Activated gamma-delta T cell treated with anti-CD3 and anti-CD28 coated beads, Interleukin-2, amount 50 U/mL, for 16 hours (primary cell): ENCODE results near the gene GPC6.

ENCODE experiments used
- DNase-seq: peaks from one replicate; pipeline ENCODE4 v3.0.0-alpha.2; 2020; ENCODE audit warnings: low read depth

GPC6 gene

GRCh38 chr13:94210816-94211215 lies 984.2 kb downstream of the GPC6 start:
- DNase-seq: no peak

GRCh38 chr13:94212196-94212595 lies 985.6 kb downstream of the GPC6 start:
- no peak for DNase-seq

DNA sequence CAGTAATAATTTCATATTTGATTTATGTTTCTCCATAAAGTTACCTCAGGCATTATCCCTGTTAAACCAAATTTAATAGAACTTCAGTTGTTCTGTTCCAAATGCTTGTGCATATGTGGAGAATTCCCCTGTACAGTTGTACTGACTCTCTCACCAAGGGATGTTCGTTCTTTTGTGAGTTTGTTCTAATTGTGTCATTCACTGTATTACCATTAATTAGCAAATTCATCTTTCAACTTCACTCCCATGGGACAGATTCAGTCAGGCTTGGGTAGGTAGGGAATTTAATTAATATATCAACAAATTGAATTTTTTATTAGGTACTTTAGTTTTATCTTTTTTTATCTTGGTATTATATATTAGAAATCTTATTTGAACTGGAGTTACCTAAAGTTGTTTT lies 987.5 kb downstream of the GPC6 start:
- DNase-seq: no peak

DNA sequence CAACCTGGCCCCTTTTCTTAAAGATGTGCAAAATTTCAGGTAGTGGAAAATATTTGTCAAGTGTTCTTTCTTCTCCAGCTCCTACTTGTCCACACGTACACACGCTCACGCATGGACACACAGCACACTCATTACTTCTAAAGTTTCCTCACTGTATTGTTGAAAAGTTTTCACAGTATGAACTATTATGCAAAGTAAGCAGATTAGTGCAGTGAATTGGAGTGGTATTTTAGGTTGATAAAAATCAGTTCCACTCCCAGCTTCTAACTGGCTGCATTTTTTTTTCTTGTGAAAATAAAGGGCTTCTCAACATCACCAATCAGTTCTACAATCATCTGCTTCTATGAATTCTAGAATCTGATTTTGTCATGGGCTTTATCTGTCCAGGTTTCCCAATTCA lies 988.4 kb downstream of the GPC6 start:
- DNase-seq: no peak

DNA sequence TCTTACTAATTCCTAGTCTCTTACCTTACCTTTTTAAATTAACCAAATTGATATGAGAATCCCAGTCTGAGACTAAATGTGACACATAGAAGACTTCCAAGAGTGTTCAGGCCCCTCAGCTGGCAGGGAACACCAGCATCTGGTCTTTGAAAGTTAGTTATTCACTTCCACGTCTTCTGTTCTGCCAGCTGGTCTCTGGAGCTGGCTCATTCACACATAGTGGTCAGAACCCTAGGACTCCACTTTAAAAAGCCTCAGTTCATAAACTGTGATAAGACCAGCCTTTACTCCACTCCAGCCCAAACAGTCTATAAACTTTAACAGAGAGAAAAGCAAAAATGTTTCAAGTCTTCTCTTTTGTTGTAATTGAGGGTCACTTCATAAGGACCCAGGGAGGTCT lies 989.9 kb downstream of the GPC6 start:
- no peak for DNase-seq

- DNase-seq: no peak
Observed at GRCh38 chr13:94217370-94217769, 990.8 kb downstream of the GPC6 start.

GRCh38 chr13:94218537-94218936 lies 991.9 kb downstream of the GPC6 start:
- DNase-seq: no peak

GRCh38 chr13:94218951-94219350 lies 992.3 kb downstream of the GPC6 start:
- DNase-seq: no peak

- DNase-seq: no peak
Observed at GRCh38 chr13:94224670-94225069, 998.1 kb downstream of the GPC6 start.

DNA sequence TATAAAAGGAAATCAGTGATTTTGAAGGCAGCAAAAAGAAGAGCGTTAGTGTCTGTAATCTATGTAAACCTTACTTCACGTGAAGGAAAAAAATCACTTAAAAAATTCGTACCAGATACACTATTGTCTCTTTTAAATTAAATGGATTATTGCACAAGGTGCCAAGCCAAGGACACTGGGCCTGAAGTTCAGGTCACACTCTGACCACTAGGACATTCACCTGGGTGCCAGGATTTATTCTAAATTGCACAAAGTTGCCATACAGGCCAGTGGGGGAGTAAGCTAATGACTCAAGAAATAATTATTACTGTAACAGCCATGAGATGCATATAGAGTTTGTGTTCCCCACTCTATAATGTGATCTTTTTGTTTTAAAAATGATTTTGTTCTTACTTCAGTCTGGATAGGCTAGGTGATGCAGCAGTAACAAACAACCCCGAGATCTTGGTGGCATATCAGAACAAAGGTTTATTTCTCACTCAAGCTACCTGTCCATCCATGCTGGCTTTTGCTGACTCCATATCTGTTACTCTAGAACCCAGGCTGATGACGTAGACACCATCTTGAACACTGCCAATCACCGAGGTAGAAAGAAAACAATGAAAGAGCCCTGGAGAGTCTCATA lies 1000.8 kb downstream of the GPC6 start:
- no peak for DNase-seq

- no peak for DNase-seq
Observed at GRCh38 chr13:94228763-94229162, 1002.2 kb downstream of the GPC6 start.

GRCh38 chr13:94232161-94232950 lies 1005.7 kb downstream of the GPC6 start:
- no peak for DNase-seq

DNA sequence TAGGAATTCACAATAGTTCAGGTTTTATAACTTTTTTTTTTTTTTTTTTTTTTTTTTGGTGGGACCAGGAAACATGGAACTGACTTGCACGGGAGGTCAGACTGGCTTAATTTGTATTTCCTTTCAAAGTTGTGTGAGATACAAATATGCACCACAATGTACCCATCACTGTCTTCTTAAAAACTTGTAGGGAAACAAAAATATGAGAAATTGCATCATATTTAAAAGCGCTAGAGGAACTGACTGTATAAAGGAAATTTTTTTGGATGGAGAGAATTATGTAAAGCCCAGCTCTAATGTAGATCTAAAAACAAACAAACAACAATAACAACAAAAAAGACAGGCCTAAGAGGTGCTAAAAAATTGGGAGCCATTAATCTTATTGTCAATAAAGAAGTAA lies 1006.3 kb downstream of the GPC6 start:
- no peak for DNase-seq

GRCh38 chr13:94233401-94233800 lies 1006.8 kb downstream of the GPC6 start:
- no peak for DNase-seq

GRCh38 chr13:94233837-94234236 lies 1007.2 kb downstream of the GPC6 start:
- no peak for DNase-seq

DNA sequence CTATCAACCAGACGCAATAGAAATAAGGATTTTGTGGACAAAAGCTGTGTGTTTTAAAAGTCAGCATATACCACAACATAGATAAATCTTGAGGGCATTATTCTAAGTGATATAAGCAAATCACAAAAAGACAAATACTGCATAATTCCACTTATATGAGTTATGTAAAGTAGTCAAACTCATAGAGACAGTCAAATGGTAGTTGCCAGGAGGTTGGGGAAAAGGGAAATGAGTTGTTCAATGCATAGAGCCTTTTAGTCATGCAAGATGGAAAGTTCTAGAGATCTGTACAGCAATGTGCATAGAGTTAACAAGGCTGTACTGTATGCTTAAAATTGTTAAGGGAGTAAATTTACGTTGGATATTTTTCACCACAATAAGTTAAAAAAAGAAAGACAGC lies 1008.1 kb downstream of the GPC6 start:
- DNase-seq: no peak

- no peak for DNase-seq
Observed at GRCh38 chr13:94236132-94236531, 1009.5 kb downstream of the GPC6 start.

GRCh38 chr13:94236872-94237271 lies 1010.3 kb downstream of the GPC6 start:
- DNase-seq: no peak

DNA sequence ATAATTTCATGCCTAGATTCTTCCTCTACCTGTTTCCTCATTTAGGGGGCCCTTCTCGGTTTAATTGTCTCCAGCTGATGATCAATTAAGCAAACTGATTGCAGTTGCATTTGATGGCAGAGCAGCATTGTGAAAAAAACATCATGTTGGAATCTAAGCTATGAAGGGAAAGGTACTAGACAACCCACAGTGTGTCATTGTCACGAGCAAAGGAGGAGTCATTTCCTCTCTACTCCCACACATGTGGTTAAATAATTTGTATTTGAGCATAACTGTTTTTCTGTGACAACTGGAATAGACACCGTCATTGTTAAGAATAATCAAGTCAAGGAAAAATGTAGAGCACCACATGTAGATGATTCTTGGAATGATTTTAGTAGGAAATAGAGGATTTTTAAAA lies 1012.5 kb downstream of the GPC6 start:
- no peak for DNase-seq

- no peak for DNase-seq
Observed at GRCh38 chr13:94242554-94242953, 1015.9 kb downstream of the GPC6 start.

GRCh38 chr13:94243551-94243950 lies 1016.9 kb downstream of the GPC6 start:
- DNase-seq: no peak

GRCh38 chr13:94246495-94246894 lies 1019.9 kb downstream of the GPC6 start:
- no peak for DNase-seq

GRCh38 chr13:94247890-94248289 lies 1021.3 kb downstream of the GPC6 start:
- no peak for DNase-seq
